HepG2 (cell line): Measurements from ENCODE around the gene TMEM106B. TPM values are rescaled to one million over a fixed set of nuclear protein-coding genes. Genes with fewer than 3 reads are reported as not detected.

Experiments
- ATF2 ChIP-seq: sonication (generic); formaldehyde crosslinking; IDR thresholded peaks from 2 replicates; pipeline ENCODE4 v1.4.0; 2020; ENCODE audit warnings: missing genetic modification reagents
- ATF7-NPFF ChIP-seq: sonication (generic); formaldehyde crosslinking; IDR thresholded peaks from 2 replicates; pipeline ENCODE4 v1.8.1; 2023; ENCODE audit warnings: mild to moderate bottlenecking, low read depth, missing genetic modification reagents, moderate library complexity
- KLF11 ChIP-seq: IDR thresholded peaks from 2 replicates; pipeline ENCODE4 v1.6.1; 2016; ENCODE audit warnings: missing compliant biosample characterization
- PLRG1 ChIP-seq: fragments of 450-650 bp; conservative IDR thresholded peaks from 2 replicates; pipeline ENCODE4 v1.6.1; 2016
- POLR2G ChIP-seq: fragments of 200-400 bp; formaldehyde crosslinking; IDR thresholded peaks from 2 replicates; pipeline ENCODE4 v1.6.1; 2018; ENCODE audit warnings: mild to moderate bottlenecking, low read depth, low read length, moderate library complexity
- RERE ChIP-seq: IDR thresholded peaks from 2 replicates; pipeline ENCODE4 v1.6.1; 2016; ENCODE audit warnings: low read depth, missing genetic modification reagents, missing compliant biosample characterization
- SATB2 ChIP-seq: sonication (generic); formaldehyde crosslinking; IDR thresholded peaks from 2 replicates; pipeline ENCODE4 v1.5.0; 2020; ENCODE audit warnings: missing genetic modification reagents
- SP140L ChIP-seq: sonication (generic); formaldehyde crosslinking; IDR thresholded peaks from 2 replicates; pipeline ENCODE4 v1.4.0; 2020; ENCODE audit warnings: missing genetic modification reagents, borderline replicate concordance
- ZBTB46 ChIP-seq: sonication (generic); formaldehyde crosslinking; IDR thresholded peaks from 2 replicates; pipeline ENCODE4 v1.4.0; 2020; ENCODE audit warnings: mild to moderate bottlenecking, missing genetic modification reagents, borderline replicate concordance
- ZEB1 ChIP-seq: IDR thresholded peaks from 2 replicates; pipeline ENCODE4 v1.6.1; 2012; ENCODE audit warnings: mild to moderate bottlenecking, low read depth, inconsistent platforms; ENCODE audit not compliant: insufficient replicate concordance
- ZFP37 ChIP-seq: sonication (generic); formaldehyde crosslinking; IDR thresholded peaks from 2 replicates; pipeline ENCODE4 v1.4.0; 2020; ENCODE audit warnings: missing genetic modification reagents, borderline replicate concordance
- ZNF331 ChIP-seq: sonication (generic); formaldehyde crosslinking; IDR thresholded peaks from 2 replicates; pipeline ENCODE4 v1.4.0; 2020; ENCODE audit warnings: missing genetic modification reagents
- ZNF775 ChIP-seq: sonication (generic); formaldehyde crosslinking; IDR thresholded peaks from 2 replicates; pipeline ENCODE4 v1.4.0; 2020; ENCODE audit warnings: missing genetic modification reagents, mild to moderate bottlenecking, moderate library complexity, borderline replicate concordance
- polyA plus RNA-seq, 8 experiments: library from polyadenylated mRNA; depleted of rRNA in 3 of 8; stranded (reverse) in 7 of 8; unstranded in 1 of 8; fragments of >200 nt; fragmentation: Illumina TruSeq in 4 of 8; extraction: Trizol in 4 of 8; gene quantifications; 2 replicates each; pipeline versions ENCODE4 v1.2.1 to v1.2.3, GENCODE V29; 2011 to 2016; ENCODE audit warnings: low read depth in 4 of 8, missing spikeins in 1 of 8, mixed read lengths in 1 of 8; ENCODE audit not compliant: insufficient read depth in 1 of 8
- total RNA-seq, 5 experiments: library from RNA; depleted of rRNA; stranded (reverse); fragments of >200 nt; fragmentation: Illumina TruSeq; extraction: Trizol; gene quantifications; 2 replicates each; pipeline ENCODE4 v1.2.3, GENCODE V29; 2016; ENCODE audit warnings: low read depth in 1 of 5

The TMEM106B gene
- total and polyA plus RNA-seq, 2 of the 13 experiments (the other 11 are each of a cell fraction or from before 2014, with no cell fraction given), result 16.8 to 25.1 TPM

GRCh38 chr7:12250232-12250631 is 39.1 kb downstream of the TMEM106B start (continued):
- TF ChIP-seq RERE (CRISPR knock-in tag) (no peak), ZEB1 (no peak), ATF2 (CRISPR knock-in tag) (no peak), ATF7-NPFF (CRISPR knock-in tag) (no peak), ZNF775 (CRISPR knock-in tag) (no peak), SP140L (no peak), SATB2 (CRISPR knock-in tag) (no peak), ZBTB46 (no peak), ZFP37 (CRISPR knock-in tag) (no peak), ZNF331 (no peak), PLRG1 (no peak), KLF11 (no peak), POLR2G (no peak)
- TF ChIP-seq, all 625 proteins: peak for 0
